Activated T-helper 2 cell treated with anti-CD3 and anti-CD28 coated beads, Interferon-gamma antibody, Interleukin-2, Interleukin-4, amounts not matched to agents 10 μg/mL and 5 μg/mL and 100 μg/mL, durations not matched to agents 14 hours and 24 hours and 36 hours (primary cell): Measurements from ENCODE around the gene ID4. TPM values are rescaled to one million over a fixed set of nuclear protein-coding genes. Genes with fewer than 3 reads are reported as not detected.

ENCODE experiments used
- DNase-seq: peaks from one replicate; pipeline ENCODE4 v3.0.0; 2021; ENCODE audit warnings: low spot score
- H3K27ac Mint-ChIP-seq: one replicate; pipeline ENCODE4 v1.8.0; 2021; ENCODE audit warnings: mixed read lengths
- H3K27me3 Mint-ChIP-seq: one replicate; pipeline ENCODE4 v1.8.0; 2021; ENCODE audit warnings: low read depth, mixed read lengths
- H3K36me3 Mint-ChIP-seq: one replicate; pipeline ENCODE4 v1.8.0; 2021; ENCODE audit warnings: low read depth, mixed read lengths
- H3K4me1 Mint-ChIP-seq: one replicate; pipeline ENCODE4 v1.8.0; 2021; ENCODE audit warnings: low read depth, mixed read lengths
- H3K4me3 Mint-ChIP-seq: one replicate; pipeline ENCODE4 v1.8.0; 2021; ENCODE audit warnings: low read depth, mild to moderate bottlenecking, moderate library complexity, mixed read lengths
- H3K9me3 Mint-ChIP-seq: one replicate; pipeline ENCODE4 v1.8.0; 2021; ENCODE audit warnings: mixed read lengths
- intact Hi-C: fragments of 100-400 bp; cut with micrococcal nuclease; formaldehyde crosslinking; loops from one replicate; pipeline ENCODE4 v1.15.1; 2023
- total RNA-seq: library from RNA; stranded (reverse); gene quantifications from 2 replicates; pipeline ENCODE4 v1.2.3, GENCODE V29; 2022

ID4 gene
- total RNA-seq, 1 donor from 2014 or later, result not detected

GRCh38 chr6:19876672-19877071, 39.5 kb downstream of the ID4 start:
- no peaks in the 10 kb centered on the region for H3K27me3 Mint-ChIP-seq
- H3K4me1 Mint-ChIP-seq, result no peaks in the 10 kb centered on the region
- no peak overlapping the region for H3K27ac Mint-ChIP-seq
- DNase-seq, result no peak
- H3K4me3 Mint-ChIP-seq, result no peak overlapping the region
- H3K9me3 Mint-ChIP-seq, result no peaks in the 10 kb centered on the region
- no peaks in the 10 kb centered on the region for H3K36me3 Mint-ChIP-seq
- intact Hi-C loops, result no loop called here

DNA sequence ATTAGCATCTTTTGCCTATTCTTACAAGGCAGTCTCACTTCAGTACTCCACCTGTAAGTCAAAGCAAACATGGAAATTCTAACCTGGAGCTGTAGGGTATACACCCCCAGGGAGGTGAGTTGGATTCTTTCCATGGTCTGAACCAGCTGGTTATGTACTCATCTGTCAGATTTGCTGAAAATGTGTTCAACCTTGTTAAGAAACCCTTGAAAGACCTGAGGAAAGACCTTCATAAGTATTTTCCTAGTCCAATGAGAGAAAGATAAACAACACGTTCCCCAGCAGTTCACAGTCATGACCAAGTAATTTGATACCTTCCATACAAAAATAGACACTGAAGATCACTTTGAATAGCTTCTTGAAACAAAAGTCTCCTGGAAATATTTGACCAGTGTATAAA, 42.5 kb downstream of the ID4 start:
- Mint-ChIP-seq H3K27ac (no peak overlapping the region), H3K36me3 (no peaks in the 10 kb centered on the region), H3K4me1 (no peaks in the 10 kb centered on the region), H3K27me3 (no peaks in the 10 kb centered on the region), H3K4me3 (no peak overlapping the region), H3K9me3 (no peaks in the 10 kb centered on the region)
- intact Hi-C loops, result no loop called here
- DNase-seq, result no peak

DNA sequence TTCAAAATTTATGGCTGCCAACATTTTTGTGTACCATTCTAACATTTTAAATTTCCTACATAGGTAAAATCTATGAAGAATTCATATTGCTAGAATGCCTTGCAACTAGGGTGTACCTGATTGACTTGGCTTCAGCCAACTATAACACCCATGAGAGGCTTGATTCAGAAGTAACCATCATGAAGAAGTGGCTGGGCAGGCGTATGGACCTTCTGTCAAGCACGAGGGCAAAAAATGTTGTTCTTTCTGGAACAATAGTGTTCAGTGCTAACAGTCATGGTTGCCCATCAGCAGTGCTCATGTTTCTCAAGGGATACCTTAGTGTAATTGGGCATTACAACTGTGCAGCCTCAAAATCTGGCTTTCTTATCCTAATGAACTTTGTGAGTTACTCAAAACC, 42.9 kb downstream of the ID4 start:
- intact Hi-C loops, result no loop called here
- H3K27ac Mint-ChIP-seq, result no peak overlapping the region
- H3K4me1 Mint-ChIP-seq, result no peaks in the 10 kb centered on the region
- H3K4me3 Mint-ChIP-seq, result no peak overlapping the region
- no peaks in the 10 kb centered on the region for H3K27me3 Mint-ChIP-seq
- DNase-seq, result no peak
- no peaks in the 10 kb centered on the region for H3K36me3 Mint-ChIP-seq
- no peaks in the 10 kb centered on the region for H3K9me3 Mint-ChIP-seq

DNA sequence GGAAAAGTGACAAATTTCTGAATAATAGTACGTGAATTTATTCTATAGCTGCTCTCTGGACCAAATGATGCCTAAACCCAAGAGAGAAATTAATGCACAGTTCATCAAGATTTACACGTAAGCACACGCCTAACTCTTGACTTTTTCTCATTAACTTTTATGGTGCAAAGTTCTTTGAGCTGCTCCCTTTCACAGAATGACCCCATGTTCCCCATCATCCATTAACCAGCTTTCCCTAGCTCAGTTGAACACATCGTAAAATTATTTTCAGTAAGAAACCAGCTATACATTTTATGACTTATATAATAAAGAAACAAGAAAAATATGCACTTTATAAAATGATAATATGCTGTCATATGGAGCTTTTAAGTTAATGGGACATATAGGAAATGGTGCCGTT, 54.3 kb downstream of the ID4 start:
- Mint-ChIP-seq H3K4me1 (no peaks in the 10 kb centered on the region), H3K9me3 (peaks cover under 1% of the 10 kb centered on the region), H3K27me3 (no peaks in the 10 kb centered on the region), H3K36me3 (no peaks in the 10 kb centered on the region), H3K4me3 (no peak overlapping the region), H3K27ac (no peak overlapping the region)
- DNase-seq, result no peak
- intact Hi-C loops, result no loop called here
